Body of pancreas (tissue), 4 donors: ENCODE data around the gene TMEM131L.

Experiments
- POLR2A ChIP-seq, 3 donors: fragments of 450-650 bp; IDR thresholded peaks; one replicate each; pipeline ENCODE4 v1.6.1; 2016; ENCODE audit warnings: antibody characterized with exemption in 3 of 3, mild to moderate bottlenecking in 2 of 3
- TF ChIP-seq, protein P1 (sequence below), 7 experiments: fragments of 450-650 bp in 4 of 7; fragments of 200-600 bp in 3 of 7; sonication (generic) in 3 of 7; IDR thresholded peaks; one replicate each; pipeline ENCODE4 v1.5.1; 2016 to 2019; ENCODE audit warnings: antibody characterized with exemption in 7 of 7

DNA sequence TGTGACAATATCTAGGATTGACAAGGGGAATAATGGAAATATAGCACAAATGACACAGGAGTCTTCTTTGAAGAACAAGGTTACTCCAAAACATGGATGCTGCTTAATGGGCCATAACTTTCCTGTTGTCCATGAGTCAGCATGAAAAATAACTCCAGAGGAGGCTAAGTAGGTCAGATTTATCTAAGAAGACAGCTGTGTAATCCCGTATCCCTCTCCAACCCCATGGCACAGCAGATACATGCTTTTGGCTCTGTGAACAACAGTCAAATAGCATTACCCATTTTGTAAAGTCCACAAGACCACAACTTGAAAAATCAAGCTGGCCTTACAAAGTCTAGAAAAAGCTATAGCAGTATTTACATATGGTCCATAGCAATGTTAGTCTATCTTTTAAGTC, 2.1 kb upstream of the TMEM131L start:
- TF ChIP-seq, protein P1, sequence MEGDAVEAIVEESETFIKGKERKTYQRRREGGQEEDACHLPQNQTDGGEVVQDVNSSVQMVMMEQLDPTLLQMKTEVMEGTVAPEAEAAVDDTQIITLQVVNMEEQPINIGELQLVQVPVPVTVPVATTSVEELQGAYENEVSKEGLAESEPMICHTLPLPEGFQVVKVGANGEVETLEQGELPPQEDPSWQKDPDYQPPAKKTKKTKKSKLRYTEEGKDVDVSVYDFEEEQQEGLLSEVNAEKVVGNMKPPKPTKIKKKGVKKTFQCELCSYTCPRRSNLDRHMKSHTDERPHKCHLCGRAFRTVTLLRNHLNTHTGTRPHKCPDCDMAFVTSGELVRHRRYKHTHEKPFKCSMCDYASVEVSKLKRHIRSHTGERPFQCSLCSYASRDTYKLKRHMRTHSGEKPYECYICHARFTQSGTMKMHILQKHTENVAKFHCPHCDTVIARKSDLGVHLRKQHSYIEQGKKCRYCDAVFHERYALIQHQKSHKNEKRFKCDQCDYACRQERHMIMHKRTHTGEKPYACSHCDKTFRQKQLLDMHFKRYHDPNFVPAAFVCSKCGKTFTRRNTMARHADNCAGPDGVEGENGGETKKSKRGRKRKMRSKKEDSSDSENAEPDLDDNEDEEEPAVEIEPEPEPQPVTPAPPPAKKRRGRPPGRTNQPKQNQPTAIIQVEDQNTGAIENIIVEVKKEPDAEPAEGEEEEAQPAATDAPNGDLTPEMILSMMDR (IDR thresholded peaks at IDR 0.05) = no peak
- no peak for TF ChIP-seq POLR2A (IDR thresholded peaks at IDR 0.05)
